Neural progenitor cell (in vitro differentiated cells): ENCODE data around the gene NSRP1. TPM values are rescaled to one million over a fixed set of nuclear protein-coding genes. Genes with fewer than 3 reads are reported as not detected.

Experiments used
- DNase-seq: peaks from one replicate; pipeline ENCODE4 v3.0.0-alpha.2; 2016; ENCODE audit warnings: low spot score
- H2AFZ ChIP-seq: fragments of 200-600 bp; sonication (generic); replicated peaks from 2 replicates; pipeline ENCODE4 v1.6.1; 2016; ENCODE audit warnings: antibody characterized with exemption
- H3F3A ChIP-seq: fragments of 200-600 bp; sonication (generic); 2 replicates; pipeline ENCODE4 v1.6.1; 2016; ENCODE audit warnings: antibody characterized with exemption, low read depth
- H3K27ac ChIP-seq: fragments of 200-600 bp; sonication (generic); 2 replicates; pipeline ENCODE4 v1.5.1; 2016; ENCODE audit warnings: mild to moderate bottlenecking
- H3K27me3 ChIP-seq: fragments of 200-600 bp; sonication (generic); 2 replicates; pipeline ENCODE4 v1.6.1; 2016; ENCODE audit warnings: mild to moderate bottlenecking, moderate library complexity
- H3K36me3 ChIP-seq: fragments of 200-600 bp; sonication (generic); 2 replicates; pipeline ENCODE4 v1.5.1; 2016
- H3K4me1 ChIP-seq: fragments of 200-600 bp; sonication (generic); 2 replicates; pipeline ENCODE4 v1.6.1; 2016; ENCODE audit warnings: mixed run types
- H3K4me2 ChIP-seq: fragments of 200-600 bp; sonication (generic); 2 replicates; pipeline ENCODE4 v1.6.1; 2016
- H3K4me3 ChIP-seq: fragments of 200-600 bp; sonication (generic); 2 replicates; pipeline ENCODE4 v1.5.1; 2016
- H3K79me2 ChIP-seq: fragments of 200-600 bp; sonication (generic); 2 replicates; pipeline ENCODE4 v1.6.1; 2016; ENCODE audit warnings: low read depth
- H3K9ac ChIP-seq: fragments of 200-600 bp; sonication (generic); 2 replicates; pipeline ENCODE4 v1.6.1; 2016
- H3K9me3 ChIP-seq: fragments of 200-600 bp; sonication (generic); 2 replicates; pipeline ENCODE4 v1.5.1; 2016; ENCODE audit warnings: low read depth
- H4K20me1 ChIP-seq: fragments of 200-600 bp; sonication (generic); 2 replicates; pipeline ENCODE4 v1.6.1; 2016; ENCODE audit warnings: low read depth
- H3K27ac Mint-ChIP-seq: 3 replicates; pipeline ENCODE4 v1.8.0; 2021; ENCODE audit warnings: mixed read lengths
- H3K27me3 Mint-ChIP-seq: 2 replicates; pipeline ENCODE4 v1.8.0; 2022; ENCODE audit warnings: low read depth, mild to moderate bottlenecking, inconsistent platforms, moderate library complexity, mixed read lengths; ENCODE audit not compliant: insufficient read depth
- H3K36me3 Mint-ChIP-seq: 3 replicates; pipeline ENCODE4 v1.8.0; 2021; ENCODE audit warnings: mixed read lengths
- H3K4me1 Mint-ChIP-seq: 3 replicates; pipeline ENCODE4 v1.8.0; 2021; ENCODE audit warnings: mixed read lengths
- H3K4me3 Mint-ChIP-seq: 3 replicates; pipeline ENCODE4 v1.8.0; 2021; ENCODE audit warnings: mild to moderate bottlenecking, moderate library complexity, mixed read lengths
- H3K9me3 Mint-ChIP-seq: 3 replicates; pipeline ENCODE4 v1.8.0; 2020; ENCODE audit warnings: mixed read lengths
- EZH2 ChIP-seq: fragments of 200-600 bp; sonication (generic); IDR thresholded peaks from 2 replicates; pipeline ENCODE4 v1.6.1; 2017; ENCODE audit warnings: antibody characterized with exemption, mild to moderate bottlenecking, moderate library complexity
- EZH2phosphoT487 ChIP-seq: fragments of 200-600 bp; sonication (generic); IDR thresholded peaks from 2 replicates; pipeline ENCODE4 v1.6.1; 2017; ENCODE audit warnings: antibody characterized with exemption
- total RNA-seq: library from RNA; depleted of rRNA; stranded (reverse); fragments of >200 nt; gene quantifications from 2 replicates; pipeline ENCODE4 v1.2.3, GENCODE V29; 2015; ENCODE audit warnings: low replicate concordance
- TF ChIP-seq, protein P1 (sequence below): fragments of 200-600 bp; sonication (generic); IDR thresholded peaks from 2 replicates; pipeline ENCODE4 v1.5.1; 2017; ENCODE audit warnings: antibody characterized with exemption, mild to moderate bottlenecking

Gene NSRP1
- total RNA-seq, 1 donor from 2014 or later = 14.8 TPM

DNA sequence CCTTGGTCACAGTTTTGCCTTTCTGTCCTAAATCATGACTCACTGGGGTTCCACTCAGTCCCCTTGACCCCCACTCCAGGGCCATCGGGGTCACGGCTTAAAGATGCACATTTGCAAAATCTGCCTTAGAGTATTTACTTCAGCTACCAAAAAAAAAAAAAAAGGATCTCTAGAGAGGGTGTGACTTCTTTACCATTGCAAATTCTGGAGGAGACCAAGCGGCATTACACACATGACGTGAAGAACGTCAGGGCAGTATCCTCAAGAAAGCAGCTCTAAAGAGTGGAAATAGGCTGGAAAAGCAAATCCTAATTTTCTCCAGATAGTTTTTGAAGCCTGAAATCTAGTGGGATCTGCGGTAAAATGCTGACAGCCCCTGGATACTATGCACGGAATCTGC, 93.3 kb downstream of the NSRP1 start:
- H3K27me3 Mint-ChIP-seq = peaks cover 9% of the 10 kb centered on the region
- Histone ChIP-seq H3K36me3 (no peaks in the 10 kb centered on the region), H2AFZ (no peak overlapping the region), H3K9me3 (no peaks in the 10 kb centered on the region), H3K27ac (no peak overlapping the region), H3K4me3 (no peak overlapping the region), H3F3A (no peaks in the 10 kb centered on the region), H3K9ac (no peak overlapping the region), H4K20me1 (no peaks in the 10 kb centered on the region), H3K4me1 (no peaks in the 10 kb centered on the region), H3K27me3 (no peaks in the 10 kb centered on the region), H3K79me2 (no peaks in the 10 kb centered on the region), H3K4me2 (no peak overlapping the region)
- H3K27ac Mint-ChIP-seq = no peak overlapping the region
- no peak overlapping the region for H3K4me3 Mint-ChIP-seq
- peaks cover 8% of the 10 kb centered on the region for H3K4me1 Mint-ChIP-seq
- no peaks in the 10 kb centered on the region for H3K36me3 Mint-ChIP-seq
- no peak for DNase-seq
- TF ChIP-seq EZH2 (no peak), EZH2phosphoT487 (no peak)
- TF ChIP-seq, protein P1, sequence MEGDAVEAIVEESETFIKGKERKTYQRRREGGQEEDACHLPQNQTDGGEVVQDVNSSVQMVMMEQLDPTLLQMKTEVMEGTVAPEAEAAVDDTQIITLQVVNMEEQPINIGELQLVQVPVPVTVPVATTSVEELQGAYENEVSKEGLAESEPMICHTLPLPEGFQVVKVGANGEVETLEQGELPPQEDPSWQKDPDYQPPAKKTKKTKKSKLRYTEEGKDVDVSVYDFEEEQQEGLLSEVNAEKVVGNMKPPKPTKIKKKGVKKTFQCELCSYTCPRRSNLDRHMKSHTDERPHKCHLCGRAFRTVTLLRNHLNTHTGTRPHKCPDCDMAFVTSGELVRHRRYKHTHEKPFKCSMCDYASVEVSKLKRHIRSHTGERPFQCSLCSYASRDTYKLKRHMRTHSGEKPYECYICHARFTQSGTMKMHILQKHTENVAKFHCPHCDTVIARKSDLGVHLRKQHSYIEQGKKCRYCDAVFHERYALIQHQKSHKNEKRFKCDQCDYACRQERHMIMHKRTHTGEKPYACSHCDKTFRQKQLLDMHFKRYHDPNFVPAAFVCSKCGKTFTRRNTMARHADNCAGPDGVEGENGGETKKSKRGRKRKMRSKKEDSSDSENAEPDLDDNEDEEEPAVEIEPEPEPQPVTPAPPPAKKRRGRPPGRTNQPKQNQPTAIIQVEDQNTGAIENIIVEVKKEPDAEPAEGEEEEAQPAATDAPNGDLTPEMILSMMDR = no peak
- peaks cover under 1% of the 10 kb centered on the region for H3K9me3 Mint-ChIP-seq

DNA sequence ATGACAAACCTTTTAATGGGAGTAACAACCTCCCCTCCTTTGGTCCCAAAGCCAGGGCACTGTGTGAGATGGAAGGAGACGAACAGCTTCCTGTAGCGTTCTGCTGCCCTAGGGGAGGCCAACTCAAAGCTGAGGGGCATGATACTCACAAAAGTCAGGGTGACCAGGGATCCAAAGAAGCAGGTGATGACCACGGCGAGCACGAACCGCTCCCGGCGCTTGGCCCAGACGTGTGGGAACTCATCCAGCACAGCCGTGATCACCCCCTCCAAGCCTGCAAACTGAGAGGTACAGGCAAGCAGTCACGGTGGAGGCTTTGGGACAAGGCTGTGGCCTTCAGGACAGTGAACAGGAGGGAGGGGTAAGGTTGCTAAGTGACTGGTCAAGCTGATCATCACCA, 93.8 kb downstream of the NSRP1 start:
- Histone ChIP-seq H3K9ac (no peak overlapping the region), H3F3A (no peaks in the 10 kb centered on the region), H4K20me1 (no peaks in the 10 kb centered on the region), H3K27me3 (no peaks in the 10 kb centered on the region), H3K79me2 (no peaks in the 10 kb centered on the region), H3K27ac (no peak overlapping the region), H3K4me3 (no peak overlapping the region), H3K9me3 (no peaks in the 10 kb centered on the region), H2AFZ (no peak overlapping the region), H3K4me2 (no peak overlapping the region), H3K4me1 (no peaks in the 10 kb centered on the region), H3K36me3 (no peaks in the 10 kb centered on the region)
- Mint-ChIP-seq H3K4me3 (no peak overlapping the region), H3K27me3 (peaks cover 9% of the 10 kb centered on the region), H3K4me1 (peaks cover 8% of the 10 kb centered on the region), H3K27ac (no peak overlapping the region), H3K9me3 (peaks cover 2% of the 10 kb centered on the region), H3K36me3 (no peaks in the 10 kb centered on the region)
- DNase-seq = no peak
- TF ChIP-seq, protein P1 = no peak
- TF ChIP-seq EZH2phosphoT487 = no peak
- TF ChIP-seq EZH2 = no peak

DNA sequence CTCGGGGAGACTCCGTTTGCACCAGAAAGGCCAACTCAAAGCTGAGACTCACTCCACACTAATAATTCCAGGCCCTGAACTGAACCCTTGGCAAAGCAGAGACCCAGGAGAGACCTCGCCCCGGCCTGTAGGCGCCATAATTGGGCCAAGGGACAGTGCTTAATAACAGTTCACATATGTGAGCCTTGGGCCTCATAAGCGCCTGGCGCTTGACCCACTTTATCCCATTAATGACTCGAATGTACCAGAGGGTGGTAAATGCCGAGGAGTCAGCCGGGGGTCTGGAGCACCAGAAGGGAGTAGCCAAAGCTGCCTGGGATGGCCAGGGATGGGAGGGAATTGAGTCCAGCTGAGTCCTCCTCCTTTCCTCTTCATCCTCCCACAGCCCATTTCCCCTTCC, 94.3 kb downstream of the NSRP1 start:
- peaks cover 2% of the 10 kb centered on the region for H3K9me3 Mint-ChIP-seq
- no peak overlapping the region for H3K4me3 Mint-ChIP-seq
- Histone ChIP-seq H3K4me3 (no peak overlapping the region), H3K79me2 (no peaks in the 10 kb centered on the region), H2AFZ (no peak overlapping the region), H3K9me3 (no peaks in the 10 kb centered on the region), H3K4me1 (no peaks in the 10 kb centered on the region), H3K36me3 (no peaks in the 10 kb centered on the region), H3F3A (no peaks in the 10 kb centered on the region), H3K27me3 (no peaks in the 10 kb centered on the region), H3K9ac (no peak overlapping the region), H4K20me1 (no peaks in the 10 kb centered on the region), H3K27ac (no peak overlapping the region), H3K4me2 (no peak overlapping the region)
- peaks cover 8% of the 10 kb centered on the region for H3K4me1 Mint-ChIP-seq
- TF ChIP-seq EZH2 = no peak
- TF ChIP-seq, protein P1 = no peak
- TF ChIP-seq EZH2phosphoT487 = no peak
- H3K27me3 Mint-ChIP-seq = peaks cover 9% of the 10 kb centered on the region
- H3K27ac Mint-ChIP-seq = no peak overlapping the region
- H3K36me3 Mint-ChIP-seq = no peaks in the 10 kb centered on the region
- DNase-seq = no peak

DNA sequence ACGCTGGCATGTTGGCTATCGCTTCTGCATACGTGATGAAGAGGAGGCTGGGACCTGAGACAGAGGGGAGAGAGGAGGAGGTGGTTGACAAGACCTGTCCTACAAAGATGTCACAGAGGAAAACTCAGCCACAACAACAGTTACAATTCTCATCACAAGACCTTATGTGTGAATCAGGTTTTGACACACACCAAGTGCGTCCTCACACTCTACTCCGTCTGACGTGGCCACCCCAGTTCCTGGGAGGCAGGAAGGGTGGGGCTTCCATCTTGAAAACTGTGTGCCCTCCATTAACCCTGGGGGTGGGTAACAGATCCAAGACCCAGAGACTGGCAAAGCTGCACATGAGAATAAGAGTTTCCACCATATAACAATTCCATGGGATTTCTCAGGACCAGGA, 94.8 kb downstream of the NSRP1 start:
- no peak for DNase-seq
- TF ChIP-seq, protein P1 = no peak
- TF ChIP-seq EZH2 (no peak), EZH2phosphoT487 (no peak)
- H3K27ac Mint-ChIP-seq = no peak overlapping the region
- H3K4me2 ChIP-seq = no peak overlapping the region
- H3K4me1 Mint-ChIP-seq = peaks cover 8% of the 10 kb centered on the region
- no peaks in the 10 kb centered on the region for H3K36me3 Mint-ChIP-seq
- H3K27ac ChIP-seq = no peak overlapping the region
- H3K9me3 ChIP-seq = no peaks in the 10 kb centered on the region
- H3K4me3 Mint-ChIP-seq = no peak overlapping the region
- H2AFZ ChIP-seq = no peak overlapping the region
- H4K20me1 ChIP-seq = no peaks in the 10 kb centered on the region
- peaks cover 9% of the 10 kb centered on the region for H3K27me3 Mint-ChIP-seq
- no peak overlapping the region for H3K9ac ChIP-seq
- H3F3A ChIP-seq = no peaks in the 10 kb centered on the region
- H3K27me3 ChIP-seq = no peaks in the 10 kb centered on the region
- H3K9me3 Mint-ChIP-seq = peaks cover 2% of the 10 kb centered on the region
- no peaks in the 10 kb centered on the region for H3K4me1 ChIP-seq
- no peak overlapping the region for H3K4me3 ChIP-seq
- H3K79me2 ChIP-seq = no peaks in the 10 kb centered on the region
- H3K36me3 ChIP-seq = no peaks in the 10 kb centered on the region
